K562 (cell line): ENCODE results near the gene MN1. TPM values are rescaled to one million over a fixed set of nuclear protein-coding genes. Genes with fewer than 3 reads are reported as not detected.

Source experiments
- ATAC-seq: fragments of 200-7000 bp; cut with Tn5 transposase; 3 replicates; pipeline ENCODE4 v1.9.1; 2020; ENCODE audit warnings: moderate library complexity
- BruUV-seq: library from RNA; stranded (reverse); fragments of 400-500 nt; replicated peaks from 2 replicates; lab custom pipeline; 2021; lab: Mats Ljungman, UMichigan
- CTCF ChIA-PET: fragments of 300-600 bp; formaldehyde crosslinking; extraction: SDS; loops from one replicate; lab custom pipeline; 2021; ENCODE audit warnings: low intra/inter-chr PET ratio; lab: Yijun Ruan, JAX
- POLR2A ChIA-PET: fragments of 300-600, 350-650 bp; sonication (Branson Sonifier 250); formaldehyde crosslinking; extraction: SDS; loops from one replicate; lab custom pipeline; 2021; ENCODE audit warnings: antibody characterized with exemption, inconsistent platforms; lab: Yijun Ruan, JAX
- DNase-seq, 4 experiments: peaks; one replicate each; pipeline versions ENCODE4 v3.0.0 to v3.0.0-alpha.2; 2011 to 2018; ENCODE audit warnings: low spot score in 3 of 4, mixed read lengths in 3 of 4; ENCODE audit errors: extremely low read depth in 1 of 4
- FAIRE-seq: peaks from 2 replicates; lab custom pipeline; 2011; peaks lifted over from hg19 to GRCh38; lab: Jason Lieb, UNC
- H2AFZ ChIP-seq: 2 replicates; pipeline ENCODE4 v1.6.0; 2011; ENCODE audit warnings: low read depth, low read length, control low read depth, inconsistent platforms
- H3K27ac ChIP-seq: fragments of 200-600 bp; 3 replicates; pipeline ENCODE4 v1.8.0; 2011; ENCODE audit warnings: low read depth, mild to moderate bottlenecking, control low read depth, inconsistent platforms, low read length, moderate library complexity, mixed read lengths; ENCODE audit errors: extremely low read depth
- H3K27me3 ChIP-seq, 2 experiments: fragments of 300-600 bp in 1 of 2; 2 replicates in 1 of 2; 3 replicates in 1 of 2; pipeline versions ENCODE4 v1.6.0 to v1.8.0; 2011; ENCODE audit warnings: inconsistent platforms in 2 of 2, low read length in 2 of 2, mild to moderate bottlenecking in 1 of 2, mixed read lengths in 1 of 2, moderate library complexity in 1 of 2; ENCODE audit not compliant: control insufficient read depth in 2 of 2, insufficient read depth in 2 of 2
- H3K36me3 ChIP-seq: fragments of 300-600 bp; 3 replicates; pipeline ENCODE4 v1.8.0; 2011; ENCODE audit warnings: mild to moderate bottlenecking, low read length, inconsistent platforms; ENCODE audit not compliant: control insufficient read depth, insufficient read depth
- H3K4me1 ChIP-seq, 2 experiments: fragments of 200-600 bp in 1 of 2; replicated peaks in 1 of 2; 2 replicates in 1 of 2; 3 replicates in 1 of 2; pipeline versions ENCODE4 v1.5.1 to v1.8.0; 2011; ENCODE audit warnings: inconsistent platforms in 2 of 2, low read length in 2 of 2, mild to moderate bottlenecking in 1 of 2, mixed read lengths in 1 of 2, moderate library complexity in 1 of 2; ENCODE audit not compliant: control insufficient read depth in 2 of 2, insufficient read depth in 2 of 2
- H3K4me2 ChIP-seq: 2 replicates; pipeline ENCODE4 v1.6.1; 2011; ENCODE audit warnings: low read length, control low read depth, inconsistent platforms, mixed read lengths; ENCODE audit not compliant: insufficient read depth
- H3K4me3 ChIP-seq: fragments of 200-600 bp; sonication (generic), shearing (Covaris generic); 2 replicates; pipeline ENCODE4 v1.5.1; 2016; ENCODE audit warnings: control low read depth, inconsistent platforms
- H3K79me2 ChIP-seq: fragments of 200-600 bp; 3 replicates; pipeline ENCODE4 v1.8.0; 2011; ENCODE audit warnings: low read length, inconsistent platforms; ENCODE audit not compliant: control insufficient read depth, insufficient read depth
- H3K9ac ChIP-seq, 2 experiments: 2 replicates each; pipeline versions ENCODE4 v1.6.0 to v1.6.1; 2011; ENCODE audit warnings: low read depth in 2 of 2, low read length in 2 of 2, control low read depth in 1 of 2, inconsistent platforms in 1 of 2, mild to moderate bottlenecking in 1 of 2, mixed read lengths in 1 of 2; ENCODE audit not compliant: insufficient read depth in 1 of 2
- H3K9me1 ChIP-seq: one replicate; pipeline ENCODE4 v1.6.0; 2011; ENCODE audit warnings: inconsistent platforms, mild to moderate bottlenecking, low read length, moderate library complexity; ENCODE audit not compliant: control insufficient read depth, insufficient read depth
- H3K9me3 ChIP-seq: replicated peaks from 2 replicates; pipeline ENCODE4 v1.5.1; 2011; ENCODE audit warnings: low read depth, low read length, inconsistent platforms; ENCODE audit not compliant: control insufficient read depth, insufficient read depth
- H4K20me1 ChIP-seq: replicated peaks from 2 replicates; pipeline ENCODE4 v1.6.1; 2011; ENCODE audit warnings: low read length, inconsistent platforms, mixed read lengths; ENCODE audit not compliant: control insufficient read depth, insufficient read depth
- ADNP ChIP-seq: fragments of 200-800 bp; sonication (Bioruptor generic); IDR thresholded peaks from 2 replicates; pipeline ENCODE4 v1.6.1; 2016; ENCODE audit warnings: missing genetic modification characterization, missing compliant biosample characterization
- BRCA1 ChIP-seq, 2 experiments: fragments of 450-650 bp in 1 of 2; sonication (generic) in 1 of 2; formaldehyde crosslinking in 1 of 2; IDR thresholded peaks; 2 replicates each; pipeline versions ENCODE4 v1.5.0 to v1.6.1; 2017 to 2020; ENCODE audit warnings: mild to moderate bottlenecking in 1 of 2, missing genetic modification reagents in 1 of 2
- CBFA2T2 ChIP-seq: fragments of 450-650 bp; conservative IDR thresholded peaks from 2 replicates; pipeline ENCODE4 v1.6.1; 2017; ENCODE audit warnings: mild to moderate bottlenecking
- CBFA2T3 ChIP-seq: fragments of 450-650 bp; IDR thresholded peaks from 2 replicates; pipeline ENCODE4 v1.6.1; 2017
- E2F1 ChIP-seq: sonication (generic); formaldehyde crosslinking; IDR thresholded peaks from 2 replicates; pipeline ENCODE4 v1.8.1; 2023; ENCODE audit warnings: mild to moderate bottlenecking, missing genetic modification reagents, moderate library complexity
- GTF3C2 ChIP-seq: IDR thresholded peaks from 3 replicates; pipeline ENCODE4 v1.6.1; 2011; ENCODE audit warnings: borderline replicate concordance, mild to moderate bottlenecking, moderate library complexity; ENCODE audit not compliant: insufficient read length; ENCODE audit errors: extremely low read depth
- MECOM ChIP-seq: fragments of 250-450 bp; sonication (Bioruptor Pico); IDR thresholded peaks from 2 replicates; pipeline ENCODE4 v1.8.0; 2022; ENCODE audit warnings: inconsistent platforms
- MED1 ChIP-seq: sonication (generic); formaldehyde crosslinking; IDR thresholded peaks from 2 replicates; pipeline ENCODE4 v1.8.1; 2023; ENCODE audit warnings: missing genetic modification reagents, borderline replicate concordance
- RAD21 ChIP-seq, 2 experiments: fragments of 250-450 bp in 1 of 2; fragments of 450-650 bp in 1 of 2; sonication (Bioruptor Pico) in 1 of 2; formaldehyde crosslinking in 1 of 2; IDR thresholded peaks in 1 of 2; conservative IDR thresholded peaks in 1 of 2; 2 replicates each; pipeline versions ENCODE4 v1.4.0 to v1.8.0; 2020 to 2022; ENCODE audit warnings: mild to moderate bottlenecking in 2 of 2, moderate library complexity in 1 of 2
- RBM25 ChIP-seq: fragments of 200-400 bp; formaldehyde crosslinking; IDR thresholded peaks from 2 replicates; pipeline ENCODE4 v1.6.1; 2018; ENCODE audit warnings: low read length, low read depth, moderate library complexity; ENCODE audit not compliant: severe bottlenecking
- ZNF239 ChIP-seq: fragments of 250-450 bp; sonication (Bioruptor Pico); IDR thresholded peaks from 2 replicates; pipeline ENCODE4 v1.4.0; 2020; ENCODE audit warnings: mild to moderate bottlenecking
- WGBS: fragments of 100-300 bp; shearing (Covaris generic); methylation state at CpG from one replicate; pipeline ENCODE4 v1.1.6; 2016; ENCODE audit warnings: low coverage, mixed read lengths; ENCODE audit not compliant: insufficient coverage; ENCODE audit errors: missing lambda C conversion rate; 5-methylcytosine and 5-hydroxymethylcytosine counted together
- in situ Hi-C: fragments of 300-500 bp; cut with MboI; formaldehyde crosslinking; loops from 4 replicates; pipeline ENCODE4 v1.15.0; 2018; ENCODE audit warnings: inconsistent platforms, mixed read lengths
- intact Hi-C: fragments of 100-400 bp; cut with micrococcal nuclease; formaldehyde crosslinking; loops from 2 replicates; pipeline ENCODE4 v1.14.2; 2022
- polyA plus RNA-seq, 8 experiments: library from polyadenylated mRNA; depleted of rRNA in 4 of 8; stranded (reverse) in 5 of 8; unstranded in 3 of 8; fragments of >200 nt; fragmentation: Nextera tagmentation in 2 of 8; fragmentation: Illumina TruSeq in 1 of 8; extraction: Ambion mirVana in 2 of 8; extraction: Trizol in 1 of 8; gene quantifications; 2 replicates each; pipeline versions ENCODE4 v1.2.1 to v1.2.3, GENCODE V29; 2011 to 2014; ENCODE audit warnings: inconsistent platforms in 1 of 8, missing spikeins in 1 of 8
- total RNA-seq, 7 experiments: library from RNA; depleted of rRNA in 6 of 7; stranded (reverse); fragments of >200 nt in 6 of 7; fragmentation: Illumina TruSeq in 2 of 7; extraction: Trizol in 2 of 7; gene quantifications; 2 replicates each; pipeline versions ENCODE4 v1.2.1 to v1.2.3, GENCODE V29; 2011 to 2021; ENCODE audit warnings: low replicate concordance in 1 of 7

The MN1 gene
- total and polyA plus RNA-seq, 9 of the 15 experiments (the other 6 are each of a cell fraction or from before 2014, with no cell fraction given) = under 0.01 to 0.05 (median 0.03) TPM; not detected in 5

- CTCF ChIA-PET = no interaction called here
- no peak for FAIRE-seq
- H3K4me1 ChIP-seq = no peaks in the 10 kb centered on the region; a peak in 1 of 5 replicates
- H3K27me3 ChIP-seq = peaks cover 5 to 29% of the 10 kb centered on the region in 2 experiments; a peak in 2 of 5 replicates
- H3K9ac ChIP-seq = no peak overlapping the region
- DNase-seq = no peak
- no peaks in the 10 kb centered on the region for H3K9me3 ChIP-seq
- H3K4me2 ChIP-seq = no peak overlapping the region
- no peak overlapping the region for H3K27ac ChIP-seq
- POLR2A ChIA-PET = no interaction called here
- no peaks in the 10 kb centered on the region for H3K79me2 ChIP-seq
- no peak overlapping the region for H3K4me3 ChIP-seq
- no peaks in the 10 kb centered on the region for H3K9me1 ChIP-seq
- BruUV-seq = no TSS peak
- in situ Hi-C loops (no loop called here), intact Hi-C loops (no loop called here)
- 13% methylated on average over 5 of the region's 5 CpGs for WGBS
- H3K36me3 ChIP-seq = no peaks in the 10 kb centered on the region
- ATAC-seq = no peak
- no peak overlapping the region for H2AFZ ChIP-seq
- no peaks in the 10 kb centered on the region for H4K20me1 ChIP-seq
- TF ChIP-seq ADNP (tag) = no peak
- TF ChIP-seq ZNF239 = no peak
- TF ChIP-seq RBM25 = peak; percentile 75
- no peak for TF ChIP-seq MECOM
- no peak for TF ChIP-seq MED1
- no peak for TF ChIP-seq E2F1 (CRISPR knock-in tag)
- TF ChIP-seq CBFA2T3 = no peak
- no peak for TF ChIP-seq BRCA1 (IDR thresholded peaks at IDR 0.05)
- TF ChIP-seq BRCA1 (CRISPR knock-in tag; IDR thresholded peaks at IDR 0.05) = no peak
- no peak for TF ChIP-seq RAD21 (CRISPR knock-in tag; conservative IDR thresholded peaks at IDR 0.05 in 1 of 2, IDR thresholded peaks at IDR 0.05 in 1 of 2)
- no peak for TF ChIP-seq GTF3C2
- no peak for TF ChIP-seq CBFA2T2
Observed at GRCh38 chr22:27771637-27772036, 29.9 kb downstream of the MN1 start.
